Measurements from ENCODE around the gene PROZ.
"Not testable (repeated sequence)": the region's sequence is repeated elsewhere in the genome, so short reads cannot be mapped to it uniquely, and the experiment has no call there.

The PROZ gene, protein sequence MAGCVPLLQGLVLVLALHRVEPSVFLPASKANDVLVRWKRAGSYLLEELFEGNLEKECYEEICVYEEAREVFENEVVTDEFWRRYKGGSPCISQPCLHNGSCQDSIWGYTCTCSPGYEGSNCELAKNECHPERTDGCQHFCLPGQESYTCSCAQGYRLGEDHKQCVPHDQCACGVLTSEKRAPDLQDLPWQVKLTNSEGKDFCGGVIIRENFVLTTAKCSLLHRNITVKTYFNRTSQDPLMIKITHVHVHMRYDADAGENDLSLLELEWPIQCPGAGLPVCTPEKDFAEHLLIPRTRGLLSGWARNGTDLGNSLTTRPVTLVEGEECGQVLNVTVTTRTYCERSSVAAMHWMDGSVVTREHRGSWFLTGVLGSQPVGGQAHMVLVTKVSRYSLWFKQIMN

DNA sequence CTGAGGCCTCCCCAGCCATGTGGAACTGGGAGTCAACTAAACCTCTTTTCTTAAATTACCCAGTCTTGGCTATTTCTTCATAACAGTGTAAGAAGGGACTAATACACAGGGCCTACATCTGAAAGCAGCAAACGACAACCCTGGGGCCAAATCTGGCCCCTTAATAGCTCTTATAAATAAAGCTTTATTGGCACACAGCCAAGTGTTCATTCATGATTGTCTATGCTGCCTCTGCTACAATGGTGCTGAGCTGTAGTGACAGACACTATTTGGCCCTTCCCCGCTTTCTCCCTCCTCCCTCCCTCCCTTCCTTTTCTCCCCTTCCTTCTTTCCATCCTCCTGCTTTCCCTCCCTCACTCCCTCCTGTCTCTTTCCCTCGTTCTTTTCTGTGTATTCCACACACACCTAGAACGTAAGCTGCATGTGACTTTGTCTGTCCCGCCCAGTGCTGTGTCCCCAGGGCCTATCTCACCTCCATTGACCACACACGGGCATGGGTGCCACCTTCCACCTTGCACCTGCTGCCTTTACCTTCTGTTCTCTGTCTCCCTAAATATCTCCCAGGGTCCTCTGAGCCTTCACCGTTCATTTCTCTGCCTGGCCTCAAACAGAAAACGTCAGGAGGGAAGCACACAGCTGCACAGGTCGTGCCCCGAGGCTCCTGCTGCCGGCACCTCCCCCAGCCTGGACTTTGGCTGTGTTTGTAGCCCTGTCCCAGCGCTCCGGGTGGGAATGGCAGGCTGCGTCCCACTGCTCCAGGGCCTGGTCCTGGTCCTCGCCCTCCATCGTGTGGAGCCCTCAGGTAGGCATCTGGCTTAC lies at the start of gene PROZ:
Gene PROZ, plus strand, starts transcription at position 720 of the 819 bp plus-strand sequence. Its CDS starts 13 bp downstream, at position 733.
- no peak for DNase-seq

- no peak for DNase-seq
Measured at GRCh38 chr13:113109151-113110047, 49.0 kb upstream of the PROZ start.

DNA sequence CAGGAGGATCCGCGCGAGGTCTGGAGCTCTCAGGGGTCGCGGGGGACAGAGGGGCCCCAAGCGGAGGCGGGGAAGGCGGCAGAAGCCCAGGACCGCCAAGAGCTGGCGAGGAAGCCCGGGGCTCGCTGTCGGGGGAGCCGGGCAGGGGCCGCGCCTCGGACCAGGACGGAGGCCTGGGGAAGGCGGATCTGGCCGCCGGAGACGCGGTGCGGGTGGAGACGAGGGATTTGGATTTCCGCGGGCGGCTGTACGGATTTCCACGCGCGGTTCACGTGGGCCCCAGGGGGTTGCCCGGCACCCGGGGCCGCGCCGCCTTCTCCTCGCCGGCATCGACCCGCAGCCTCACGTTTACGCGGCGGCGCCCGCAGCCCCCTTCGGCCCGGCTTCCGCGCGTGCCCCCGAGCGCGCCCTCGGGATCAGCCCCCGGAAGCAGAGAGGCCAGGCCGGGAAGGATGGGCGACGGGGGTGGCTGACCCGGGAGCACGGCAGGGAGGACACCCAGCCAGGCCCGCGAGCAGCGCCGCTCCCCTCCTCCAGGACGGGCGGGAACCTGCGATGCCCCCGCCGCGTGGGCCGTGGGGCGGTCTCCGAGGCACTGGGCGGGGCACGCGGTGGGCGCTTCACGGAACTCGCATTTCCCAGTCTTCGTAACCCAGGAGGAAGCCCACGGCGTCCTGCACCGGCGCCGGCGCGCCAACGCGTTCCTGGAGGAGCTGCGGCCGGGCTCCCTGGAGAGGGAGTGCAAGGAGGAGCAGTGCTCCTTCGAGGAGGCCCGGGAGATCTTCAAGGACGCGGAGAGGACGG lies 48.2 kb upstream of the PROZ start:
- DNase-seq = no peak

- no peak for DNase-seq
Measured at GRCh38 chr13:113110852-113111315, 47.6 kb upstream of the PROZ start.

DNA sequence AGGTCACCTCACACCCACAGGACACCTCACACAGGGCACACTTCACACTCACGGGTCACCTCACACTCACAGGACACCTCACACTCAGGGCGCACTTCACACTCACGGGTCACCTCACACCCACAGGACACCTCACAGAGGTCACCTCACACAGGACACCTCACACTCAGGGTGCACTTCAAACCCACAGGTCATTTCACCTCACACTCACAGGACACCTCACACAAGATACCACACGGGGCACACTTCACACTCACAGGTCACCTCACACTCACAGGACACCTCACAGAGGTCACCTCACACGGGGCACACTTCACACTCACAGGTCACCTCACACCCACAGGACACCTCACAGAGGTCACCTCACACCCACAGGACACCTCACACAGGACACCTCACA lies 46.6 kb upstream of the PROZ start:
- DNase-seq = not testable (repeated sequence)

DNA sequence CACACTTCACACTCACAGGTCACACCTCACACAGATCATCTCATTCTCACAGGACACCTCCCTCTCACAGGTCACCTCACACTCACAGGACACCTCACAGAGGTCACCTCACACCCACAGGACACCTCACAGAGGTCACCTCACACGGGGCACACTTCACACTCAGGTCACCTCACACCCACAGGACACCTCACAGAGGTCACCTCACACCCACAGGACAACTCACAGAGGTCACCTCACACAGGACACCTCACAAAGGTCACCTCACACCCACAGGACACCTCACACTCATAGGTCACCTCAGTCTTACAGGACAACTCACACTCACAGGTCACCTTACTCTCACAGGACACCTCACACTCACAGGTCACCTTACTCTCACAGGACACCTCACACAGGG lies 46.0 kb upstream of the PROZ start:
- not testable (repeated sequence) for DNase-seq

DNA sequence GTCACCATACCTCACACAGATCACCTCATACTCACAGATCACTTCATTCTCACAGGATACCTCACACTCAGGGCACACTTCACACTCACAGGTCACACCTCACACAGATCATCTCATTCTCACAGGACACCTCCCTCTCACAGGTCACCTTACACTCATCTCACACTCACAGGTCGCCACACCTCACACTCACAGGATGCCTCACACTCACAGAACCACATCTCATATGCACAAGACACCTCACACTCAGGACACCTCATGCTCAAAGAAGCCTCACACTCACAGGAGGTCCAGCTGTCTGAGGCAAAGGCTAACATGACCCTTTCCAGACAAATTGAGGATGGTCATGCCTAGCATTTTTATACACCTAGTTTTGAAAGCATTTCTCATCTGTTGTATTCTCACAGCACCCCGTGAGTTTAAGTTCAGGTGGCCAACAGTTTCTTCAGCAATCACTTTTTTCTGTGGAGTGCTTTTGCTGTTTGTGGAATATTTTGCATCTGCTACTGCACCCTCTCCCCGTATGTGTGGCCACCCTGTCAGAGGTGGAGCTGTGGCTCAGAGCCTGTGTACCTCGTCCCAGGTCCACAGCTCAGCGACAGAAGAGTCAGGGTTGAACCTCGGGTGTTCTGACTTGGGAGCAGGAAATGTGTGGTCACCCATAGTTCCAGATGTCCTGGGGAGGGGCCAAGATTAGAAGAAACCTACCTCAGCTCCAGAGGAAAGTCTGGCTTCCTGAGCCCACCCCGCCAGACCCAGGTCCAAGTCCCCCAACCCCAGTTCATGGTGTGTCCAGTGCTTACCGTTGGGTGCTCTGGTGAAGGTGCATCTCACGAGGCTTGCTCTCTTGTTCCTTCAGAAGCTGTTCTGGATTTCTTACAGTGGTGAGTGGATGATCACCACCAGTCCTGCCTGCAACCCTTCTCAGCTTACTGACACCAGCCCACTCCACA lies 45.3 kb upstream of the PROZ start:
- DNase-seq = no peak

- DNase-seq = no peak
Measured at GRCh38 chr13:113113846-113114271, 44.6 kb upstream of the PROZ start.

DNA sequence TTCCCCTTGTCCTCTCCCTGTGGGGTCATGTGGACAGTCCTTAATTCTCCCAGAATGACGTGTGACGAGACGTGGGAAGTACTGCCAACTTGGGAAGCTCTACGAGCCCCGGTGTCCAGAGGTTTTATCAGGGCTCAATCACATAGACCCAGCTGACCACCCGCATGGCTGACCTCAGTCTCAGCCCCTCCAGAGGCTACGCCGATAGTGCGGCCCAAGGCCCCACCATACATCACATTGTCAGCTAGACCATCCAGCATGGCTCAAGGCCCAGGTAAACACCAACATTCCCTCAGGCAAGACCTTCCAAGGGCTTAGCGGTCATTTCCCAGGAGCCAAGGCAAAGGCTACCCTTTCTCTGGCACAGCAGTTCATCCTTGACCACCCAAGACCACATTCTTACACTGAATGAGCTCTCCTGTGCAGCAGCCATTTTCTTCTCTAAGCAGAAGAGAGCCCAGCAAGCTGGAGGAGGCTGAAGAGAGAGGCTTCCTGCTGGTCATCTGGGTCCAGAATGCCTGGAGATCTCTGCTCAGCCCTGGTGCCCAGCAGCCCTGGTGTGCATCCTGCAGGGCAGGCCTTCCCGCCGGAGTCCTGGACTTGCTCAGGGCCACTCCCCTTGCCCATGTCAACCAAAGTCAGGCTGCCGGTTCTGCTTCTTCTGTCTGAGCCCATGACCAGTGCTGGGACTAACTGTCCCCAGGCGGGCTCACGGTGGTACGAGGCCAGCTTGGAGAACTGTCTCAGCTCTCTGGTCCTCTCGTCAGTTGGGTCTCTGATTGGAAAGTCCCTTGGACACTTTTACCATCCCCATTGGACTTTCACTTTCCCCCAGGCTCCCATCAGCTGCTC lies 43.7 kb upstream of the PROZ start:
- no peak for DNase-seq

DNA sequence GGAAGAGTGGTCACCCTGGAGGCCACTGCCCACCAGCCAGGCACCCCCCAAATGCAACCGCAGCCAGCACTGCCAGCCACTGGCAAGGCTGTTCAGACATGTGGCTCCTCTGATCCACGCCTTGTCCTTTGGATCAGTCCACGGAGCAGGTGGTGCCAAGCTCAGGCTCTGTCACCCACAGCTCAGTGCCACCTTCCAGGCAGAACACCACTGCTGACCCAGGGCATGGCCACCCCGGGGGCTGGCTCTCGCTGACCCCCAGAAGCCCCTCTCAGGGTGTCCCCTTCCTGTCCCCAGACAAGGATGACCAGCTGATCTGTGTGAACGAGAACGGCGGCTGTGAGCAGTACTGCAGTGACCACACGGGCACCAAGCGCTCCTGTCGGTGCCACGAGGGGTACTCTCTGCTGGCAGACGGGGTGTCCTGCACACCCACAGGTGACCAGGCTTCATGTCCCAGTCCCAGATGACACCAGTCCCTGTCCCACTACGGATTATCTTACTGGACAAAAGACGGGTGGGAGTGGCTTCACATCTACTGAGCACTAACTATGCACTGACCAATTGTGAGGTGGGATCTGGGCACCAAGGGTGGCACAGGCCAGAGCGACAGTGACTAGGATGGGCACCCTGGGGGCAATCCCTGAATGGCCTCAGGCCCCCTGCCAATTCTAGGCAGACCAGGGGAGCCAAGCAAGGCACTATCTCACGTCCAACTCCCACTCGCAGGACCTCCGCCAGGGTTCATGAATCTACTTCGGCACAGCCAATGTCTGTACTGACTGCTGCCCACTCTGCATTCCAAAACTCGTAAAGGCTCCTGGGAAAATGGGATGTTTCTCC lies 42.9 kb upstream of the PROZ start:
- no peak for DNase-seq

DNA sequence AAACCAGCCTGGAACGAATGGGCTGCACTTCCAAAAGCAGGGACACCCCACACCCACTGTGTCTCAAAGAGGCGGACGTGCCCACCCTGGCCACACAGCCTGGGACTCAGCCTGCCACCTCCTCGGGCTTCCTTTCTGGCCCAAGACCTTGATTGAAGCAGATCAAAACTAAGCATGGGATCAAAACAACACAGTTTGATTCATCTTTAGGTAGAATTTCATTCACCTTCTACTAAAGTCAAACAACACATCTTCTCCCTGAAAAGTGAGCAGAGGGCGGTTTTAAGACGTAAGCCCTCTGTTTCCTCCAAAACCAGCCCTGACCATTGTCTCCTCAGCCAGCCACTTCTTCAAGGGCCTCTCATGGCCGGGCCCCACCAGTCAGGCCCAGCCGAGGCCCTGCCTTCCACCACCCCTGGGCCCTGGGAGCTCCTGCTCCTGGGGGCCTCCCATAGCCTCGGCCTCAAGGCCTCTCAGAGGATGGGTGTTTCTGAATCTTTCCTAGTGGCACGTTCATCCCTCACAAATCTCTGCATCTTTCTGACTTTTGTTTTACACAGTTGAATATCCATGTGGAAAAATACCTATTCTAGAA lies 42.1 kb upstream of the PROZ start:
- no peak for DNase-seq

DNA sequence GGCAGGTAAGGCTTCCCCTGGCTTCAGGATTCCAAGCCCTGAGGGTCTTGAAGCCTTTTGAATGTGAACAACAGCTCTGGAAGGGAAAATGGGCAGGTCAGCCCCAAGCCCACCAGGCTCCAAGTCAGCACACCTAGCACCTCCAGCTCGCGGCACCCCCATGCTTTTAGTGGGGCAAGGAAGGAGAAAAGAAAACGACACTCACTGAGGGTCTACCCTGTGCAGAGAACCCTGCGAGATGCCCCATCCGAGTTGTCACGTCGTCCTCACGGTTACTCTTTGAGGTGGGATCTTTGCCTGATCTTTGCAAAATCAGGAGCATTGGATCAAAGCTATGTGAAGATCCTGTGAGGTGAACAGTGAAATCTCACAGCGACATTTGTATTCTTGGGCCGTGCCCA lies 41.6 kb upstream of the PROZ start:
- DNase-seq = no peak

- DNase-seq = no peak
Measured at GRCh38 chr13:113117335-113117872, 41.0 kb upstream of the PROZ start.

DNA sequence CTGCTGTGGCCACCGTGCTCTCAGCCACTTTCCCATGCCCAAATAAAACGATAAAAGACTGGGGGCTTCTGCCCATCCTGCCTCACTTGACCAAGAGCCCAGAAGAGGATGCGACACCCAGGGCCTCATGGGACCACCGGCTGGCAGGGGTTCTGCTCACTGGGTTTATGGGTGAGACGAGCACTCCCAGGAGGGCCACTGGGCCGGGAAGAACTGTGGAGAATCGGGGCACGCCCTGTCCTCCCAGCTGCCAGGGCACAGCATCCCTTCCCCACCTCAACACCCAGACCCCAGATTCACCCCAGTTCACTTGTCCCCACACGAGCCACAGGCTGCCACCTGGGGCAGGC lies 40.6 kb upstream of the PROZ start:
- DNase-seq = no peak

DNA sequence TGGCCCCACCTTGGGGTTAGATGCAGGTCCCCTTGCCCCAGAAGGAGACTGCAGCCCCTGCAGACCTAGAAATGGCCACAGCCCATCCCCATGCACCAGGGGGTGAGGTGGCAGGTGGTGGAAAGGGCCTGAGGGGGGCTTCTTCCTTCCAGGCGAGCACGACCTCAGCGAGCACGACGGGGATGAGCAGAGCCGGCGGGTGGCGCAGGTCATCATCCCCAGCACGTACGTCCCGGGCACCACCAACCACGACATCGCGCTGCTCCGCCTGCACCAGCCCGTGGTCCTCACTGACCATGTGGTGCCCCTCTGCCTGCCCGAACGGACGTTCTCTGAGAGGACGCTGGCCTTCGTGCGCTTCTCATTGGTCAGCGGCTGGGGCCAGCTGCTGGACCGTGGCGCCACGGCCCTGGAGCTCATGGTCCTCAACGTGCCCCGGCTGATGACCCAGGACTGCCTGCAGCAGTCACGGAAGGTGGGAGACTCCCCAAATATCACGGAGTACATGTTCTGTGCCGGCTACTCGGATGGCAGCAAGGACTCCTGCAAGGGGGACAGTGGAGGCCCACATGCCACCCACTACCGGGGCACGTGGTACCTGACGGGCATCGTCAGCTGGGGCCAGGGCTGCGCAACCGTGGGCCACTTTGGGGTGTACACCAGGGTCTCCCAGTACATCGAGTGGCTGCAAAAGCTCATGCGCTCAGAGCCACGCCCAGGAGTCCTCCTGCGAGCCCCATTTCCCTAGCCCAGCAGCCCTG lies 40.0 kb upstream of the PROZ start:
- no peak for DNase-seq

GRCh38 chr13:113119166-113119821 lies 39.2 kb upstream of the PROZ start:
- no peak for DNase-seq

DNA sequence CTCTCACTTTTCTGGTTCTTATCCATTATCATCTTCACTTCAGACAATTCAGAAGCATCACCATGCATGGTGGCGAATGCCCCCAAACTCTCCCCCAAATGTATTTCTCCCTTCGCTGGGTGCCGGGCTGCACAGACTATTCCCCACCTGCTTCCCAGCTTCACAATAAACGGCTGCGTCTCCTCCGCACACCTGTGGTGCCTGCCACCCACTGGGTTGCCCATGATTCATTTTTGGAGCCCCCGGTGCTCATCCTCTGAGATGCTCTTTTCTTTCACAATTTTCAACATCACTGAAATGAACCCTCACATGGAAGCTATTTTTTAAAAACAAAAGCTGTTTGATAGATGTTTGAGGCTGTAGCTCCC lies 38.6 kb upstream of the PROZ start:
- DNase-seq = no peak

All from activated CD4-positive, alpha-beta T cell treated with anti-CD3 and anti-CD28 coated beads, Interleukin-2, amount 50 U/mL, for 1 hour (primary cell).